AG09309 (cell line): ENCODE results near the gene EVX2.

Experiments used
- DNase-seq: peaks from one replicate; pipeline ENCODE4 v3.0.0-alpha.2; 2010; ENCODE audit warnings: low read depth
- H3K4me3 ChIP-seq: 2 replicates; pipeline ENCODE4 v1.5.1; 2011; ENCODE audit warnings: mild to moderate bottlenecking, low read depth, low read length, moderate library complexity; ENCODE audit not compliant: control insufficient read depth
- TF ChIP-seq, protein P1 (sequence below): IDR thresholded peaks from 2 replicates; pipeline ENCODE4 v1.5.1; 2011; ENCODE audit warnings: mild to moderate bottlenecking, low read depth, low read length, inconsistent platforms; ENCODE audit not compliant: insufficient read depth, control insufficient read depth; ENCODE audit errors: missing control alignments

Gene EVX2

DNA sequence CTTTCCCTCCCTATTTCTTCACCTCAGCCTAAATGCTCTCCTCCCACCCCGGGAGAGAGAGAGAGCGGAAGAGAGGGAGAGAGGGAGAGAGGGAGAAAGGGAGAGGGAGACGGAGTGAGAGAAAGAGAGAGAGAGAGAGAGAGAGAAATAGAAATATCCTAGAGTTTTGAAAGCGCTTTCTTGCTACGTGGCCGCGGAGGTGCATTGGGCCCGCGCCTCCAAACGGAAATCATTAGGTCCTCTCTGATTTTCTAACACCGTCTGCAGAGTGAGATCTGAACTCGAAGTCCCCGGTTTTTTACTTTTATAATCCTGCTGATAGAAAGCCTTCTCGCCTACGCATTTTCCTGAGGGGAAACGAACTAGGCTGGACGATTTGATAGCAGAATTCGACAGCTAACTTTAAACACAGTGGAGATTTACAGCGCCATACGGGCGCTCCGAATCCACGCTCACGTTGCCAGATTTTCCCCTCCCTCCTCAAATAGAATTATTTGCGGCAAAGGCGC is 903 bp upstream of the EVX2 start:
- DNase-seq, result no peak
- TF ChIP-seq, protein P1, sequence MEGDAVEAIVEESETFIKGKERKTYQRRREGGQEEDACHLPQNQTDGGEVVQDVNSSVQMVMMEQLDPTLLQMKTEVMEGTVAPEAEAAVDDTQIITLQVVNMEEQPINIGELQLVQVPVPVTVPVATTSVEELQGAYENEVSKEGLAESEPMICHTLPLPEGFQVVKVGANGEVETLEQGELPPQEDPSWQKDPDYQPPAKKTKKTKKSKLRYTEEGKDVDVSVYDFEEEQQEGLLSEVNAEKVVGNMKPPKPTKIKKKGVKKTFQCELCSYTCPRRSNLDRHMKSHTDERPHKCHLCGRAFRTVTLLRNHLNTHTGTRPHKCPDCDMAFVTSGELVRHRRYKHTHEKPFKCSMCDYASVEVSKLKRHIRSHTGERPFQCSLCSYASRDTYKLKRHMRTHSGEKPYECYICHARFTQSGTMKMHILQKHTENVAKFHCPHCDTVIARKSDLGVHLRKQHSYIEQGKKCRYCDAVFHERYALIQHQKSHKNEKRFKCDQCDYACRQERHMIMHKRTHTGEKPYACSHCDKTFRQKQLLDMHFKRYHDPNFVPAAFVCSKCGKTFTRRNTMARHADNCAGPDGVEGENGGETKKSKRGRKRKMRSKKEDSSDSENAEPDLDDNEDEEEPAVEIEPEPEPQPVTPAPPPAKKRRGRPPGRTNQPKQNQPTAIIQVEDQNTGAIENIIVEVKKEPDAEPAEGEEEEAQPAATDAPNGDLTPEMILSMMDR, result no peak

DNA sequence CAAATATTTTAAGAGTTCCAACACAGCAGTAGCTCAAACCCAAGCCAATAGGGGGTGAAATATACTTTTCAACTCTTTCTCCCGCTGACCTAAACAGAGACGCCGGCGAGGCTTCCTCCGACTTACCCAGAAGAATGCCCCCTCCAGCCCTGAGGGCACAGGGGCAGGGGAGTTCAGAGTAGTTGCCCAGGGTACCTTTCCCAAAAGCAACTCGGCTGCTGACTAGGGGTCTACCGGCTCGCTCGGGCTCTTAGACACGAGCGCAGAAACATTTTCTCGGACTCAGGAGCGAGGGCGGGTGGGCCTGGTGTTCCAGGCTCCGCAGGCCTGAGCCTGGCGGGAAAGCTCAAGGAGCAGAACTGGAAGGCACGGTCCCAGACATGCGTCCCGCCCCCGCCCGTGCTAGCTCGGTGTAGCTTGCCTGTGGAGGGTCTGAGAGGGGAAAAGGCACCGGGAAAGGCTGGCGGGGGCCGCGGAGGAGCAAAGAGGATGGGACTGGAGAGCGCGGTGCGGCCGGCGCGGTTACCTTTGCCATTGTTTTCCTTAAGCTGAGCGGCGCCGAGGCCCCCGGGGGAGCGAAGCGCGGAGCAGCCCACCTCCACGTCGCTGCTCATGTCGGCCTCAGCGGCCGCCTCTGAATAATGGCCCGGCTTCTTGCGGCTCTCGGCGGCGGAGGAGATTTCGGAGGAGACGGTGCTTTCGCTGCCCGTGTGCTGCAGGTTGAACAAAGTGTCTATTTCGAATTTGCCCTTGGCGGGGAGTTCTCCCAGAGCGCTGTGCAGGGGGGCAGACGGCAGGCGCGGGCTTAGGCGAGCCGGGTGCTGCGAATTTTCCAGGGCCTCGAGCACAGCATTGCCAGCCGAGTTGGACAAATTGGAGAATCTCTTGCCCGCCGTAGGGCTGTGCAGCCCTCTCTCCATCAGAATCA is 674 bp downstream of the EVX2 start:
- no peak for DNase-seq
- H3K4me3 ChIP-seq, result no peak overlapping the region
- TF ChIP-seq, protein P1, result no peak

More for the DNA sequence above, 903 bp upstream of the EVX2 start:
- H3K4me3 ChIP-seq, result no peak overlapping the region

DNA sequence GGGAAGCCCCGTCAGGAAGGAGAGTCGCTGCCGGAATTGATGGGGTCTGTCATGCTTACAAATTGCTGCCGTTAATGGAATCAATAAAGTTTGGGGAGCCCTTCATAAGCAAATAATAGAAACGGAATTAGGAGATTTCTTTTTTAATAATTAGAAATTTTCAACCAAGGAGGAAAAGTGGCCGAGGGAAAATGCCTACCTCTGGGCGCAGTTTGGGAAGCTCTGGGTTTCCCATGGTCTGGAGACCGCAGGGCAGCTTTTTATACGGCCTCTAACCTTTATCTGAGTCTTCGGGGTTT is 1.3 kb downstream of the EVX2 start:
- no peak overlapping the region for H3K4me3 ChIP-seq
- DNase-seq, result no peak
- TF ChIP-seq, protein P1, result no peak

DNA sequence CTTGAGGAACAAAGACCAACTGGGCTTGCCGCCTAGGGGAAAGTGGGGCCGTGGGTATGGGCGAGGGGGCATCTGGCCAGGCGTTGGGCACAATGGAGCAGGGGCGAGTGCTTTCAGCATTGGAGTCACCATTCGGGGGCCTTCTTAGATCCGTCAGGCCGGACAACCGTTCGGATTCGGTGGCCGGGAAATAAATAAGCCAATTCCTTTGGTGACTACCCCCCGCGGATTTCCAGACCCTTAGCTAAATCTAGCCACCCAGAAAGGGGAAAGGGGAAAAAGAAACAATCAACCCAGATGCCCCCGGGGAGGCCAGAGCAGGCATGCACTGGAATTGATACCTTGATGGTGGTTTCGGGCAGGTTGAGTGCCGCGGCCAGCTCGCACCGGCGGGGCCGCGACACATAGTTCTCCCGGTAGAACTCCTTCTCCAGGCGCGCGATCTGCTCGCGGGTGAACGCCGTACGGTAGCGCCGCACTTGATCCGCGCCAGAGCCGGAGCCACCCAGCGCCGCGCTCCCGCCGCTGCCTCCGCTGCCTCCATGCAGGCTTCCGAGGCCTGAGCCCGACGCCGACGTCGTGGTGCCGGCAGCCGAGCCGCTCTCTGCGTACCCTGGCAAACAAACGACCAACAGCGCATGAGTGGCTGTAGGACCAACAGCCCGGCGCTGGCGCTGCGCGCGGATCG is 1.8 kb downstream of the EVX2 start:
- TF ChIP-seq, protein P1, result no peak
- H3K4me3 ChIP-seq, result no peak overlapping the region
- DNase-seq, result no peak

DNA sequence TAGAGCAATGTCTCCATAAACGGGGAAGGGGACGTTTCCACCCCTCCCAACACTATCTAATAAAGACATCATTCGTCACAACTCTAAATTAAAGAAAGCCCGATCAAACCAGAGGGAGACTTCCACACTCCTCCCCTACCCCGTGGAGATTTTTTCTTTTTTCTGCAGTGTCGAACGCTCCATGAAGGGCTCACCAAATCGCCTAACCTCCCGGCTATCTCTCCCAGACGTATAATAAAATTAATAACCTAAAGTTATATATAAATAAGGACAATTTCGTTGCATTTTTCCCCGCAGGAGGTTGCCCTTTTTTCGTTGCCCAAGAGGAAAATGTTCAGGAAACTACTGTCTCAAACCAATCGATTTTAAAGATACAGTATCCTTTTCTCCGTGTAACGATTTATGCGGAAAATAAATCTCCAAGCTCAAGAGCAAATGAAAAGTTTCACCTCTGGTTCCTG is 2.4 kb downstream of the EVX2 start:
- no peak for DNase-seq
- TF ChIP-seq, protein P1, result no peak
- no peak overlapping the region for H3K4me3 ChIP-seq

DNA sequence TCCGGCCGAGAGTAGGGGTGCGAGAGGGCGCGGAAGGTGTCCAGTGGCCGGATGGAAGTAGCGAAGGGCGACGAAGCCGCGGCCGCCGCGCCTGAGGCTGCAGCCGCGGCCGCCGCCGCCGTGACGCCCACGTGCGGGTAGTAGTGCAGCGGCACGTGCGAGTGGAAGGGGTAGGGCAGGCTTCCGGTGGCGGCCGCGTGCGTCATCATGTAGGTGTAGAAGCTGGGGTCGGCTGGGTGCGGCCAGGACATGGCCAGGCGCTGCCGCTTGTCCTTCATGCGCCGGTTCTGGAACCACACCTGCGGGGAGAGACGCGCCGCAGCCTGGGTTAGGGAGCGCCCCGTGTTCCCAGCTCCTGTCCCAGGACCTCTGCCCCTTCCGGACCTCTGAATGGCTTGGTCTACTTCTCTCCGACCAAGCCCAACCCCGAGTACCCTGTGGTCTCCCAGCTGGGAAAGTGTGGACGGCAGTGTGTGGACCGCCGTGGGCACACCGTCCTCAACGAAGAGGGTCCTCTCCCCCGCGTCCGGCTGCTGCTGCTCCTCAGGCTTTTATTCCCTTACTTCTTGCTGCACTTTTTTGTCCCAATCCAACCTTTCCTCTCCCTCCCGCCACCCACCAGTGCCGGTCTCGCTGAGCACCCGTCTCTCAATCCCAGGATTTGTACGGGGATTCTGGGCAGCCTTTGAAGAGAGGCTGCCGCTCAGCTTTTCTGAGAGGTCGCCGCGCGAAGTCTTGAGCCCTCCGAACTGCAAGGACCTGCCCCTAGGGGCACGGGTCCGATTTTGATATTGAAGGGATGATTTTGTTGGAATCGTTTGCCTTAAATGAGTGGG is 3.0 kb downstream of the EVX2 start:
- TF ChIP-seq, protein P1, result no peak
- no peak for DNase-seq
- peak overlapping the region; percentile 23 for H3K4me3 ChIP-seq
